H9 (cell line): ENCODE measurements around the gene SLC7A5. TPM values are rescaled to one million over a fixed set of nuclear protein-coding genes. Genes with fewer than 3 reads are reported as not detected.

ENCODE experiments used
- DNase-seq: peaks from one replicate; pipeline ENCODE4 v3.0.0-alpha.2; 2017
- H2AFZ ChIP-seq: one replicate; pipeline ENCODE4 v1.6.1; 2013; ENCODE audit warnings: mild to moderate bottlenecking, low read length, control low read depth, moderate library complexity
- H2AK5ac ChIP-seq: 2 replicates; pipeline ENCODE4 v1.6.1; 2013; ENCODE audit warnings: low read length, control low read depth, mixed read lengths; ENCODE audit not compliant: insufficient read length
- H2BK120ac ChIP-seq: one replicate; pipeline ENCODE4 v1.6.1; 2013; ENCODE audit warnings: low read depth, mild to moderate bottlenecking, low read length, control low read depth, inconsistent platforms; ENCODE audit not compliant: poor library complexity, severe bottlenecking
- H2BK12ac ChIP-seq: 2 replicates; pipeline ENCODE4 v1.6.1; 2013; ENCODE audit warnings: low read length, control low read depth, mixed read lengths, low read depth; ENCODE audit not compliant: insufficient read length
- H2BK15ac ChIP-seq: 2 replicates; pipeline ENCODE4 v1.6.1; 2013; ENCODE audit warnings: low read depth, low read length, control low read depth
- H2BK20ac ChIP-seq: one replicate; pipeline ENCODE4 v1.6.1; 2013; ENCODE audit warnings: low read depth, mild to moderate bottlenecking, low read length, control low read depth, inconsistent platforms; ENCODE audit not compliant: poor library complexity, severe bottlenecking
- H2BK5ac ChIP-seq: 2 replicates; pipeline ENCODE4 v1.6.1; 2013; ENCODE audit warnings: low read length, control low read depth, mixed read lengths; ENCODE audit not compliant: insufficient read length
- H3K14ac ChIP-seq: 2 replicates; pipeline ENCODE4 v1.6.1; 2013; ENCODE audit warnings: low read length, control low read depth; ENCODE audit not compliant: insufficient read depth
- H3K18ac ChIP-seq: 2 replicates; pipeline ENCODE4 v1.6.1; 2013; ENCODE audit warnings: low read depth, mild to moderate bottlenecking, mixed read lengths, low read length, control low read depth; ENCODE audit not compliant: insufficient read length
- H3K23ac ChIP-seq: 2 replicates; pipeline ENCODE4 v1.6.1; 2013; ENCODE audit warnings: low read length, control low read depth, mixed read lengths, low read depth; ENCODE audit not compliant: insufficient read length
- H3K23me2 ChIP-seq: 2 replicates; pipeline ENCODE4 v1.6.1; 2013; ENCODE audit warnings: low read depth, mild to moderate bottlenecking, mixed read lengths, low read length, control low read depth; ENCODE audit not compliant: insufficient read length, poor library complexity, severe bottlenecking
- H3K27ac ChIP-seq: 2 replicates; pipeline ENCODE4 v1.5.1; 2013; ENCODE audit warnings: low read length, control low read depth, mixed read lengths, low read depth; ENCODE audit not compliant: insufficient read length
- H3K27me3 ChIP-seq: 2 replicates; pipeline ENCODE4 v1.6.1; 2013; ENCODE audit warnings: low read length, control low read depth, inconsistent platforms; ENCODE audit not compliant: insufficient read depth
- H3K4ac ChIP-seq: 2 replicates; pipeline ENCODE4 v1.6.1; 2013; ENCODE audit warnings: low read depth, mild to moderate bottlenecking, control low read depth, inconsistent platforms, low read length, moderate library complexity
- H3K4me1 ChIP-seq: 2 replicates; pipeline ENCODE4 v1.6.1; 2013; ENCODE audit warnings: low read length, control low read depth, inconsistent platforms; ENCODE audit not compliant: insufficient read depth
- H3K4me2 ChIP-seq: 2 replicates; pipeline ENCODE4 v1.6.1; 2013; ENCODE audit warnings: low read length, control low read depth, mixed read lengths; ENCODE audit not compliant: insufficient read length, insufficient read depth
- H3K56ac ChIP-seq: 2 replicates; pipeline ENCODE4 v1.6.1; 2013; ENCODE audit warnings: low read depth, mild to moderate bottlenecking, mixed read lengths, low read length, control low read depth; ENCODE audit not compliant: insufficient read length
- H3K79me1 ChIP-seq: 2 replicates; pipeline ENCODE4 v1.6.1; 2013; ENCODE audit warnings: low read depth, mild to moderate bottlenecking, moderate library complexity, low read length, control low read depth, inconsistent platforms; ENCODE audit not compliant: insufficient read depth, poor library complexity, severe bottlenecking
- H3K79me2 ChIP-seq: 2 replicates; pipeline ENCODE4 v1.6.1; 2013; ENCODE audit warnings: low read length, control low read depth, inconsistent platforms; ENCODE audit not compliant: insufficient read depth
- H3K9ac ChIP-seq: 2 replicates; pipeline ENCODE4 v1.6.1; 2013; ENCODE audit warnings: low read length, control low read depth, mixed read lengths; ENCODE audit not compliant: insufficient read length; ENCODE audit errors: extremely low read depth
- H3K9me3 ChIP-seq: one replicate; pipeline ENCODE4 v1.6.1; 2013; ENCODE audit warnings: low read depth, low read length, inconsistent platforms; ENCODE audit not compliant: control insufficient read depth
- H3T11ph ChIP-seq: one replicate; pipeline ENCODE4 v1.6.1; 2013; ENCODE audit warnings: mild to moderate bottlenecking, low read length, control low read depth, inconsistent platforms
- H4K20me1 ChIP-seq: one replicate; pipeline ENCODE4 v1.6.1; 2013; ENCODE audit not compliant: control insufficient read depth, insufficient read length, insufficient read depth
- H4K5ac ChIP-seq: 2 replicates; pipeline ENCODE4 v1.6.1; 2013; ENCODE audit warnings: low read depth, mild to moderate bottlenecking, mixed read lengths, low read length, control low read depth; ENCODE audit not compliant: insufficient read length
- H4K8ac ChIP-seq: replicated peaks from 2 replicates; pipeline ENCODE4 v1.6.1; 2013; ENCODE audit warnings: low read length, control low read depth, mixed read lengths, low read depth; ENCODE audit not compliant: insufficient read length
- H4K91ac ChIP-seq: 2 replicates; pipeline ENCODE4 v1.6.1; 2013; ENCODE audit warnings: low read depth, mild to moderate bottlenecking, moderate library complexity, mixed read lengths, low read length, control low read depth; ENCODE audit not compliant: insufficient read length
- H3K27ac Mint-ChIP-seq, 3 experiments: 2 replicates in 2 of 3; 3 replicates in 1 of 3; pipeline ENCODE4 v1.8.0; 2020 to 2021; ENCODE audit warnings: mixed read lengths in 3 of 3, mild to moderate bottlenecking in 1 of 3, moderate library complexity in 1 of 3
- H3K27me3 Mint-ChIP-seq: 2 replicates; pipeline ENCODE4 v1.8.0; 2021; ENCODE audit warnings: low read depth, mild to moderate bottlenecking, moderate library complexity, mixed read lengths
- H3K36me3 Mint-ChIP-seq, 3 experiments: 2 replicates in 2 of 3; 3 replicates in 1 of 3; pipeline ENCODE4 v1.8.0; 2020 to 2021; ENCODE audit warnings: low read depth in 3 of 3, mixed read lengths in 3 of 3; ENCODE audit not compliant: insufficient read depth in 1 of 3
- H3K4me1 Mint-ChIP-seq, 2 experiments: 2 replicates each; pipeline ENCODE4 v1.8.0; 2020; ENCODE audit warnings: mixed read lengths in 2 of 2
- H3K4me3 Mint-ChIP-seq, 2 experiments: 2 replicates in 1 of 2; 3 replicates in 1 of 2; pipeline ENCODE4 v1.8.0; 2020 to 2021; ENCODE audit warnings: mild to moderate bottlenecking in 2 of 2, mixed read lengths in 2 of 2, moderate library complexity in 1 of 2
- H3K9me3 Mint-ChIP-seq, 2 experiments: 2 replicates in 1 of 2; 3 replicates in 1 of 2; pipeline ENCODE4 v1.8.0; 2020; ENCODE audit warnings: mild to moderate bottlenecking in 2 of 2, mixed read lengths in 2 of 2, moderate library complexity in 1 of 2
- WGBS: extraction: QIAGEN DNeasy Blood & Tissue Kit; methylation state at CpG from one replicate; pipeline ENCODE4 v1.1.7; 2013; ENCODE audit warnings: missing lambda C conversion rate, low lambda C conversion rate, mixed read lengths; ENCODE audit not compliant: insufficient read length; ENCODE audit errors: extremely low coverage; 5-methylcytosine and 5-hydroxymethylcytosine counted together
- total RNA-seq: library from RNA; stranded (reverse); gene quantifications from 2 replicates; pipeline ENCODE4 v1.2.1, GENCODE V29; 2021
- TF ChIP-seq, protein P1 (sequence below): fragments of 200-600 bp; sonication (generic); conservative IDR thresholded peaks from 3 replicates; pipeline ENCODE4 v1.8.0; 2021; ENCODE audit warnings: antibody characterized with exemption, mild to moderate bottlenecking

SLC7A5 gene
- total RNA-seq, 1 experiment from 2014 or later, result 217 TPM

DNA sequence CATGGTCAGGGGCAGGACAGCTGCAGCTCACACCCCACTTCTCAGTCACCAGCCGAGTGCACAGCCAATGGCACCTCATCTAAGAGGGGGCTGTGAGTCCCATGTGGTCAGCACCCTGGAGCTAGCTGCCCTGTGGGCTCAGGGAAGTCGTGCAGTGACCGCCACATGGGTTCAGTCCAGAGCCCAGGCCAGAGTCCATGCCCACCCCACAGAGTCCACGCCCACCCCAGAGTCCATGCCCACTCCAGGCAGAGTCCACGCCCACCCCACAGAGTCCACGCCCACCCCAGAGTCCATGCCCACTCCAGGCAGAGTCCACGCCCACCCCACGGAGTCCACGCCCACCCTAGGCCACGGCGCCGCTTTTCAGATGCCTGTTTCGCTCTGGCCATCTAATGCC lies 24.1 kb downstream of the SLC7A5 start:
- H3K4ac ChIP-seq, result no peak overlapping the region
- no peaks in the 10 kb centered on the region for H3K27me3 ChIP-seq
- no peak overlapping the region for H3T11ph ChIP-seq
- no peak for DNase-seq
- no peak overlapping the region for H2AFZ ChIP-seq
- H3K9me3 ChIP-seq, result no peaks in the 10 kb centered on the region
- H3K4me2 ChIP-seq, result no peak overlapping the region
- no peaks in the 10 kb centered on the region; the same call in 1 of the 2 replicates for H3K79me2 ChIP-seq
- H2BK20ac ChIP-seq, result no peak overlapping the region
- H4K8ac ChIP-seq, result no peak overlapping the region
- Mint-ChIP-seq H3K4me1 (peaks cover 15 to 32% of the 10 kb centered on the region in 2 experiments), H3K27me3 (no peaks in the 10 kb centered on the region), H3K4me3 (no peak overlapping the region), H3K27ac (peak overlapping the region in 1 of 3 experiments; percentile 58; a peak in 1 of 7 replicates), H3K36me3 (peaks cover 16 to 70% (median 34%) of the 10 kb centered on the region in 3 experiments; a peak in 6 of 7 replicates), H3K9me3 (no peaks in the 10 kb centered on the region)
- no peak overlapping the region for H4K5ac ChIP-seq
- no peak overlapping the region for H3K27ac ChIP-seq
- H3K14ac ChIP-seq, result no peak overlapping the region; the same call in 1 of the 2 replicates
- no CpG with 5 or more reads among the region's 13 CpGs for WGBS
- H3K23ac ChIP-seq, result no peak overlapping the region
- H2AK5ac ChIP-seq, result no peak overlapping the region
- no peaks in the 10 kb centered on the region for H3K4me1 ChIP-seq
- peaks cover 2% of the 10 kb centered on the region for H4K20me1 ChIP-seq
- peaks cover 4% of the 10 kb centered on the region for H3K79me1 ChIP-seq
- H3K18ac ChIP-seq, result no peak overlapping the region
- TF ChIP-seq, protein P1, sequence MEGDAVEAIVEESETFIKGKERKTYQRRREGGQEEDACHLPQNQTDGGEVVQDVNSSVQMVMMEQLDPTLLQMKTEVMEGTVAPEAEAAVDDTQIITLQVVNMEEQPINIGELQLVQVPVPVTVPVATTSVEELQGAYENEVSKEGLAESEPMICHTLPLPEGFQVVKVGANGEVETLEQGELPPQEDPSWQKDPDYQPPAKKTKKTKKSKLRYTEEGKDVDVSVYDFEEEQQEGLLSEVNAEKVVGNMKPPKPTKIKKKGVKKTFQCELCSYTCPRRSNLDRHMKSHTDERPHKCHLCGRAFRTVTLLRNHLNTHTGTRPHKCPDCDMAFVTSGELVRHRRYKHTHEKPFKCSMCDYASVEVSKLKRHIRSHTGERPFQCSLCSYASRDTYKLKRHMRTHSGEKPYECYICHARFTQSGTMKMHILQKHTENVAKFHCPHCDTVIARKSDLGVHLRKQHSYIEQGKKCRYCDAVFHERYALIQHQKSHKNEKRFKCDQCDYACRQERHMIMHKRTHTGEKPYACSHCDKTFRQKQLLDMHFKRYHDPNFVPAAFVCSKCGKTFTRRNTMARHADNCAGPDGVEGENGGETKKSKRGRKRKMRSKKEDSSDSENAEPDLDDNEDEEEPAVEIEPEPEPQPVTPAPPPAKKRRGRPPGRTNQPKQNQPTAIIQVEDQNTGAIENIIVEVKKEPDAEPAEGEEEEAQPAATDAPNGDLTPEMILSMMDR, result no peak
- no peak overlapping the region for H3K9ac ChIP-seq
- H2BK15ac ChIP-seq, result no peak overlapping the region
- no peak overlapping the region for H2BK12ac ChIP-seq
- no peak overlapping the region for H2BK5ac ChIP-seq
- no peak overlapping the region for H2BK120ac ChIP-seq
- no peak overlapping the region for H4K91ac ChIP-seq
- no peak overlapping the region for H3K56ac ChIP-seq
- no peaks in the 10 kb centered on the region for H3K23me2 ChIP-seq
